ENCODE data around the gene DTD1. TPM values are rescaled to one million over a fixed set of nuclear protein-coding genes. Genes with fewer than 3 reads are reported as not detected.

The DTD1 gene
- total and polyA plus RNA-seq, 2 of the 13 experiments (the other 11 are each of a cell fraction or from before 2014, with no cell fraction given): 41.2 to 79.3 TPM

GRCh38 chr20:18585134-18585533 is 2.7 kb upstream of the DTD1 start (continued):
- no peak for TF ChIP-seq ZNF431 (CRISPR knock-in tag; IDR thresholded peaks at IDR 0.05; ENCODE audit: borderline replicate concordance, low read depth)
- TF ChIP-seq HOMEZ (CRISPR knock-in tag; IDR thresholded peaks at IDR 0.05; ENCODE audit: low read depth): 0 out of 2 replicates have a peak, but pooled peaks have one; percentile 9
- TF ChIP-seq ZNF644 (CRISPR knock-in tag; IDR thresholded peaks at IDR 0.05; ENCODE audit: low read depth): peak; percentile 93
- TF ChIP-seq ZNF777 (CRISPR knock-in tag; IDR thresholded peaks at IDR 0.05): no peak
- peak; percentile 24; the same call in 1 of the 2 replicates for TF ChIP-seq MYPOP (CRISPR knock-in tag; IDR thresholded peaks at IDR 0.05)
- TF ChIP-seq ARID3A (IDR thresholded peaks at IDR 0.05; ENCODE audit: low read depth, low read length): peak; percentile 86
- TF ChIP-seq NFATC3 (CRISPR knock-in tag; IDR thresholded peaks at IDR 0.05): no peak
- TF ChIP-seq NCOR1 (IDR thresholded peaks at IDR 0.05; ENCODE audit: borderline replicate concordance, low read length): 0 out of 2 replicates have a peak, but pooled peaks have one; percentile 21
- TF ChIP-seq PHF20 (CRISPR knock-in tag; IDR thresholded peaks at IDR 0.05): 0 out of 2 replicates have a peak, but pooled peaks have one; percentile 19
- 0 out of 2 replicates have a peak, but pooled peaks have one; percentile 61 for TF ChIP-seq ZBTB25 (CRISPR knock-in tag; IDR thresholded peaks at IDR 0.05)
- no peak for TF ChIP-seq GATA4 (IDR thresholded peaks at IDR 0.05; ENCODE audit: borderline replicate concordance, low read depth)
- peak in 1 of 2 experiments; percentile 52; a peak in 1 of 4 replicates for TF ChIP-seq POLR2A (IDR thresholded peaks at IDR 0.05; ENCODE audit: insufficient read depth in 1 of 2, low read depth in 2 of 2, low read length in 2 of 2)
- TF ChIP-seq EEA1 (CRISPR knock-in tag; IDR thresholded peaks at IDR 0.05; ENCODE audit: borderline replicate concordance): no peak
- peak in 1 of 2 experiments; percentile 49; a peak in 1 of 4 replicates for TF ChIP-seq KLF16 (CRISPR knock-in tag; IDR thresholded peaks at IDR 0.05)
- TF ChIP-seq, protein P1, sequence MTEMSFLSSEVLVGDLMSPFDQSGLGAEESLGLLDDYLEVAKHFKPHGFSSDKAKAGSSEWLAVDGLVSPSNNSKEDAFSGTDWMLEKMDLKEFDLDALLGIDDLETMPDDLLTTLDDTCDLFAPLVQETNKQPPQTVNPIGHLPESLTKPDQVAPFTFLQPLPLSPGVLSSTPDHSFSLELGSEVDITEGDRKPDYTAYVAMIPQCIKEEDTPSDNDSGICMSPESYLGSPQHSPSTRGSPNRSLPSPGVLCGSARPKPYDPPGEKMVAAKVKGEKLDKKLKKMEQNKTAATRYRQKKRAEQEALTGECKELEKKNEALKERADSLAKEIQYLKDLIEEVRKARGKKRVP (CRISPR knock-in tag; IDR thresholded peaks at IDR 0.05): peak; percentile 82 to 100
- TF ChIP-seq SOX6 (IDR thresholded peaks at IDR 0.05): no peak
- peak; percentile 39 for TF ChIP-seq SOX6 (CRISPR knock-in tag; IDR thresholded peaks at IDR 0.05)
- no peak for TF ChIP-seq ZNF160 (CRISPR knock-in tag; IDR thresholded peaks at IDR 0.05)
- TF ChIP-seq FOSL2 (CRISPR knock-in tag; IDR thresholded peaks at IDR 0.05): peak; percentile 82
- TF ChIP-seq HMGA1 (CRISPR knock-in tag; conservative IDR thresholded peaks at IDR 0.05): no peak
- TF ChIP-seq MLXIP (CRISPR knock-in tag; IDR thresholded peaks at IDR 0.05; ENCODE audit: borderline replicate concordance): no peak
- TF ChIP-seq GABPB1 (CRISPR knock-in tag; IDR thresholded peaks at IDR 0.05): peak; percentile 31; the same call in 1 of the 2 replicates
